ENCODE measurements around the gene BORA.

DNA sequence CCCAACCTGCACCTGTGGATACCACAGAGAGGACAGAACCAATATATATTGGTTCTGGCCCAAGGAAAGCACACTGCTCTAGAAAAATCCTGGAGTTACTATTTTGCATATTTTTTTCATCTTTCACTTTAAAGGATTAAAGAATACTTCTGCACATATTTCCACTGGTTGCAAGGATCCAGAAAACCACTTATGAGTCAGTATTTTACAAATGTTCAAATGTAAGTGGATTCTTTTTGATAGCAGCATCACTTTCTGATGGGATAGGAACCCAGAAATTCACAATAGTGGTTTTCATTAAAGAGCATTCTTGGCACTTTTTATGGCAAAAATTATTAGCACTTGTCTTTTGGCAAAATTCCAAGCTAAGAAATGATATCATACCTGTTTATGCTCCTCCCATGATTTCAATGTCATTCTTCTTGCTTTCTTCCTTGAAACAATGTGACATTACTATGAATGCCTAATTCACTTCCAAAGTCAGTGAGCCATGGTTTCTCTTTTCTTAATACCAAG lies 38.5 kb upstream of the BORA start:
- TF ChIP-seq, protein P1, sequence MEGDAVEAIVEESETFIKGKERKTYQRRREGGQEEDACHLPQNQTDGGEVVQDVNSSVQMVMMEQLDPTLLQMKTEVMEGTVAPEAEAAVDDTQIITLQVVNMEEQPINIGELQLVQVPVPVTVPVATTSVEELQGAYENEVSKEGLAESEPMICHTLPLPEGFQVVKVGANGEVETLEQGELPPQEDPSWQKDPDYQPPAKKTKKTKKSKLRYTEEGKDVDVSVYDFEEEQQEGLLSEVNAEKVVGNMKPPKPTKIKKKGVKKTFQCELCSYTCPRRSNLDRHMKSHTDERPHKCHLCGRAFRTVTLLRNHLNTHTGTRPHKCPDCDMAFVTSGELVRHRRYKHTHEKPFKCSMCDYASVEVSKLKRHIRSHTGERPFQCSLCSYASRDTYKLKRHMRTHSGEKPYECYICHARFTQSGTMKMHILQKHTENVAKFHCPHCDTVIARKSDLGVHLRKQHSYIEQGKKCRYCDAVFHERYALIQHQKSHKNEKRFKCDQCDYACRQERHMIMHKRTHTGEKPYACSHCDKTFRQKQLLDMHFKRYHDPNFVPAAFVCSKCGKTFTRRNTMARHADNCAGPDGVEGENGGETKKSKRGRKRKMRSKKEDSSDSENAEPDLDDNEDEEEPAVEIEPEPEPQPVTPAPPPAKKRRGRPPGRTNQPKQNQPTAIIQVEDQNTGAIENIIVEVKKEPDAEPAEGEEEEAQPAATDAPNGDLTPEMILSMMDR (IDR thresholded peaks at IDR 0.05): no peak
- TF ChIP-seq POLR2A (IDR thresholded peaks at IDR 0.05): no peak
